GM12873 (cell line): ENCODE results near the gene KIAA0586.

Experiments
- TF ChIP-seq, protein P1 (sequence below): IDR thresholded peaks from 2 replicates; pipeline ENCODE4 v1.5.1; 2012; ENCODE audit warnings: low read depth, mild to moderate bottlenecking, moderate library complexity, low read length, control low read depth; ENCODE audit not compliant: insufficient read depth; ENCODE audit errors: missing control alignments

KIAA0586 gene

DNA sequence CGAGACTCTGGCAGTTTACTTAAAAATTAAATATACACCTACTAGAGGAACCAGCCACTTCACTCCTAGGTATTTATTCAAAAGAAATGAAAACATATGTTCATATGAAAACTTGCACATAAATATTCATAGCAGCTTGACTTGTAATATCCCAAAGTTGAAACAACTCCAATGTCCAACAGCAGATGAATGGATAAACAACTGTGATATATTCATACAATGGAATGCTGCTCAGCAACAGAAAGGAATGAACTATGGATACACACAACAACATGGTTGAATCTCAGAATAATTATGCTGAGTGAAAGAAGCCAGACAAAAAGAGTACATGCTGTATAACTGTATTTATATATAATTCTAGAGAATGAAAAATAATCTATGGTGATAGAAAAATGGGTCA lies 156.9 kb downstream of the KIAA0586 start:
- TF ChIP-seq, protein P1, sequence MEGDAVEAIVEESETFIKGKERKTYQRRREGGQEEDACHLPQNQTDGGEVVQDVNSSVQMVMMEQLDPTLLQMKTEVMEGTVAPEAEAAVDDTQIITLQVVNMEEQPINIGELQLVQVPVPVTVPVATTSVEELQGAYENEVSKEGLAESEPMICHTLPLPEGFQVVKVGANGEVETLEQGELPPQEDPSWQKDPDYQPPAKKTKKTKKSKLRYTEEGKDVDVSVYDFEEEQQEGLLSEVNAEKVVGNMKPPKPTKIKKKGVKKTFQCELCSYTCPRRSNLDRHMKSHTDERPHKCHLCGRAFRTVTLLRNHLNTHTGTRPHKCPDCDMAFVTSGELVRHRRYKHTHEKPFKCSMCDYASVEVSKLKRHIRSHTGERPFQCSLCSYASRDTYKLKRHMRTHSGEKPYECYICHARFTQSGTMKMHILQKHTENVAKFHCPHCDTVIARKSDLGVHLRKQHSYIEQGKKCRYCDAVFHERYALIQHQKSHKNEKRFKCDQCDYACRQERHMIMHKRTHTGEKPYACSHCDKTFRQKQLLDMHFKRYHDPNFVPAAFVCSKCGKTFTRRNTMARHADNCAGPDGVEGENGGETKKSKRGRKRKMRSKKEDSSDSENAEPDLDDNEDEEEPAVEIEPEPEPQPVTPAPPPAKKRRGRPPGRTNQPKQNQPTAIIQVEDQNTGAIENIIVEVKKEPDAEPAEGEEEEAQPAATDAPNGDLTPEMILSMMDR: no peak

DNA sequence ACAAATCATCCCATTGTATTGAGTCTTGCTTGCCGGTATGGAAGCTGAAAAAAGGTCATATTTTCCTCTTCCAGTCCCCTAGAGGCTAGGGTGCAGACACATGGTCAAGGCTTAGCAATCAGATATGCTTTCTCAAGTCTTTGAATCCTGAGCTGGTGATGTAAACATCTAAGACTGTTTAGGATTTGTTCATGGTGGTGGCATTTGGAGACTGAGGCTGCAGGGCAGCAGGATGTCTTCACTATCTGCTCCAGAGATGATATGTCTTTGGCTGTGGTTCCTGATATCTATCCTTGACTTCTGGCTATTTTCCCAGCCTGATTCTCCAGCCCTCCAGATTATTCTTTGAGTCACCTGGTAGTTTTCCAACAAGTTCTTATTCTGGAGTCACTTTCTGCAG lies 159.8 kb downstream of the KIAA0586 start:
- TF ChIP-seq, protein P1: no peak

DNA sequence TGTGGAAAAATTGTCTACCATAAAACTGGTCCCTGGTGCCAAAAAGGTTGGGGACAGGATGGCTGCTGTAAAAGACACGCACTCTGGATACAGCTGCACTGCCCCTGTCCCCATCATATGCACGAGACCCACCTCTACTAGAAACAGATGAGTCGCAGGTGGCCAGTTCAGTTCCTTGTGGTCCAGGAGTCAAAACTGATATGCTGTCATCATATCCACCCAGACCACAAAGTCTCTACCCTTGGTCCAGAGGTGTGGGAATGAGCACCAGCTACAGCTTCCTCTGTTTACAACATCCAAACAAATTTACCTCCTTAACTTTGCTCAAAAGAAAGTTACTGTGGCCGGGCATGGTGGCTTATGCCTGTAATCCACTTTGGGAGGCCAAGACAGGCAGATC lies 166.5 kb downstream of the KIAA0586 start:
- TF ChIP-seq, protein P1: no peak

DNA sequence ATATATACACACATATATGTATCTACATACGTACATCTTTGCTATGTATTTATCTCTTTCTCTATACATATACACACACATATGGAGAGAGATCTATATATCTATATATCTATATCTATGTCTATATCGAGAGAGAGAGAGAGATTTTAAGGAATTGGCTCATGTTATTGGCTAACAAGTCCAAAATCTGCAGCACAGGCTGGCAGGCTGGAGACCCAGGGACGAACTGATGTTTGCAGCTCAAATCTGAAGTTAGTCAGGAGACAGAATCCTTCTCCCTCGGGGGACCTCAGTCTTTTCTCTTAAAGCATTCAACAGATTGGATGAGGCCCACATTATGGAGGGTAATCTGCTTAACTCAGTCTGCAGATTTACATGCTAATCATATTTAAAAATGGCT lies 169.5 kb downstream of the KIAA0586 start:
- TF ChIP-seq, protein P1: no peak

DNA sequence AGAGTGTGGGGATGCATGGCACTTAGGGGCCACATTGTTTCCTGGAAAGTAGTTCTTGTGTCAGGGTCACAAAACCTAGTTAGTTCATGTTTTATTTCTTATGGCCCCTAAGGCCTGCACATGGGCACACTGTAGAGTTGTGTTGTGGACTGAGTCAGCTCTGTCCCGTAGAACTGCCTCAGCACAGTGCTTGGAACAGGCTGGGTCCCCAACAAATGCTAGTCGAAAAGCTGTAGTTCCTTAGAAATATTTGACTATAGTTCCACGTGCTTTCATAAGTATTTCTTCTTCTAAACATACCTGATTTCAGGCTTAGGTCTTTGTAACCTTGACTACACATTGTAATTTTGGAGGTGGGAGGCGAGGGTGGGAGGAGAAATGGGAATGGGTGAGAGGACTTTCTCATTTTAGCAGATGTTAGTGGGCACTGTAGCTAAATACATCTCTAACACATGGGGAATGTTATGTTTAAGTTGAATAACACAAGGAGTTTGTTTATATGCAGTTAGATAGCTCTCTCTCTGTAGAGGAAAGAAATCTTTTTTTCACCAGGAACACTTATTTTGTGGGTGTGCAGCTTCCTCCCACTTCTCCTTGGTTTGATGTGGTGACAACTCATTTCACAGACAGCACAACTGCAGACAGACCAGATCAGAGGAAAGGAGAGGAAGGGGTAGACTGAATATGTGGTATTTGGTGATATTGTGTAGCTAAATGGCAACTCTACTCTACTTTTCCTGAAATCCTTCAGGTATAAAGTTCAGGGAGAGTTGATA lies 170.7 kb downstream of the KIAA0586 start:
- TF ChIP-seq, protein P1: no peak

DNA sequence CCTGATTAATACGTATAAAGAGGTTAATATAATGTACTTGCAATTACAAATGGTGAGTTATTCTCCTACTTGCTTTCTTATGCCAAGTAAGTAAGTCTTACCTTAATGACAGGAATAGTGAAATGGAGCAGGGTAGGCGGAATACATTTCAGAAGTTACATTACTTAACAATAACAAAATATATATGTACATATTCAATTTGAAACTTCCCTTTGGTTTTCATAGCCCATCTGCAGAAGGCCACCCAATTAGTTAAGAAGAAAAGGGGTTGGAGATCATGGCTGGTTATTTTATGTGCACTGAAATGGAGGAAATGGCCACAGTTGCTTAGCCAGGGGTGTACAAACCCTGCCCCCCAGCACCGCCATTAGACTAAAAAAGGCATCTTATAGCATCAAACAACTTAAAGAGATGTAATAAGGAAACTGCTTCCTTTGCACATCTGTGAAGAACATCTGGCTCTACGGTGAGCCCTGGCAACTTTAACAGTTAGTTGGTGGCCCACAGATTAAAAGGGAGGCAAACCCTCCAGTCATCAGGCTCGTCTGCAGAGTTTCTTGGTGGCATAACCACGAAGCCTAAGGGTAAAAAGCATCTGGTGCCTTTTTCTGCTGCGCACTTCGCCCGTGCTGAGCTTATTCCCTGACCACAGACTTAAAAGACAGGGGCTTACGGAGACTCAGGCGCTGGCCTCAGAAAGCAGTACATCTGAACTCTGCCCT lies 171.4 kb downstream of the KIAA0586 start:
- TF ChIP-seq, protein P1: no peak

DNA sequence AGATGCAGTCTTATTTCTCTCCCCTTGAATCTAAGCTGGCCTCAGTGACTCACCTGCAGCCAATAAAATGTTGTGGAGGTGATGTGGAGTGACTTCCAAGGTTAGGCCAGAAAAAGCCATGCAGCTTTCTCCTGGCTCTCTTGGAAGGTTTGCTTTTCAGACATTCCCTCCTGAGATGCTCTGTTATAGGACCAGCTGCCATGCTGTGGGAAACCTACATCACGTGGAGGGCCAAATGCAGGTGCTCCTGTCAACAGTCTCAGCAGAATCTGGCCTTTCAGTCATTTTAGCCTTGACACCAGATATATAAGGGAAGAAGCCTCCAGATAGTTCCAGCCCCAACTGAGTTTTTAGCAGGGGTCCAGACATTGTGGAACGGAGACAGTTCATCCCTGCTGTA lies 172.2 kb downstream of the KIAA0586 start:
- TF ChIP-seq, protein P1: no peak
